ENCODE measurements around the gene SDS. TPM values are rescaled to one million over a fixed set of nuclear protein-coding genes. Genes with fewer than 3 reads are reported as not detected.

SDS gene
- total and polyA plus RNA-seq, 4 donors: 0.65 to 433 (median 77.9) TPM

- 95% methylated on average over 6 of the region's 6 CpGs for WGBS
Observed at GRCh38 chr12:113371808-113372207, 31.9 kb downstream of the SDS start.

GRCh38 chr12:113370923-113371682, 32.6 kb downstream of the SDS start:
- no peak for DNase-seq (ENCODE audit: low spot score)
- no peak overlapping the region for H3K4me3 ChIP-seq (ENCODE audit: low read depth in 1 of 3, low read length in 3 of 3)
- H3K9ac ChIP-seq (ENCODE audit: low read depth in 1 of 2, low read length in 2 of 2): no peak overlapping the region
- no peak overlapping the region for H3K27ac ChIP-seq (ENCODE audit: low read depth in 1 of 2, low read length in 2 of 2)
- no peaks in the 10 kb centered on the region for H3K4me1 ChIP-seq (ENCODE audit: control insufficient read depth in 4 of 4, insufficient read depth in 4 of 4, low read length in 3 of 4)
- TF ChIP-seq ZBTB33 (IDR thresholded peaks at IDR 0.05): no peak
- no peak for TF ChIP-seq HNF4G (IDR thresholded peaks at IDR 0.05)
- TF ChIP-seq EGR1 (IDR thresholded peaks at IDR 0.05; ENCODE audit: low read depth in 2 of 2): no peak
- TF ChIP-seq NR2F2 (IDR thresholded peaks at IDR 0.05): no peak
- no peak for TF ChIP-seq FOXA1 (IDR thresholded peaks at IDR 0.05)
- TF ChIP-seq JUND (IDR thresholded peaks at IDR 0.05): no peak
- TF ChIP-seq RAD21 (IDR thresholded peaks at IDR 0.05): no peak
- no peak for TF ChIP-seq GABPA (IDR thresholded peaks at IDR 0.05 in 1 of 2, conservative IDR thresholded peaks at IDR 0.05 in 1 of 2)
- peaks cover 0 to 9% (median 8%) of the 10 kb centered on the region in 4 donors for H3K36me3 ChIP-seq (ENCODE audit: control insufficient read depth in 4 of 4, insufficient read depth in 3 of 4, low read depth in 1 of 4, low read length in 3 of 4)
- WGBS: 91% methylated on average over 7 of the region's 7 CpGs
- no peaks in the 10 kb centered on the region for H3K9me3 ChIP-seq (ENCODE audit: control insufficient read depth in 4 of 4, low read length in 3 of 4)
- H3K27me3 ChIP-seq (ENCODE audit: control insufficient read depth in 4 of 4, insufficient read depth in 4 of 4, low read length in 3 of 4): no peaks in the 10 kb centered on the region

More at GRCh38 chr12:113371808-113372207, 31.9 kb downstream of the SDS start:
- Histone ChIP-seq H3K9me3 (ENCODE audit: control insufficient read depth in 4 of 4, low read length in 3 of 4) (no peaks in the 10 kb centered on the region), H3K4me1 (ENCODE audit: control insufficient read depth in 4 of 4, insufficient read depth in 4 of 4, low read length in 3 of 4) (no peaks in the 10 kb centered on the region), H3K9ac (ENCODE audit: low read depth in 1 of 2, low read length in 2 of 2) (no peak overlapping the region), H3K27ac (ENCODE audit: low read depth in 1 of 2, low read length in 2 of 2) (no peak overlapping the region), H3K4me3 (ENCODE audit: low read depth in 1 of 3, low read length in 3 of 3) (no peak overlapping the region), H3K36me3 (ENCODE audit: control insufficient read depth in 4 of 4, insufficient read depth in 3 of 4, low read depth in 1 of 4, low read length in 3 of 4) (peaks cover 4 to 9% (median 8%) of the 10 kb centered on the region in 4 donors), H3K27me3 (ENCODE audit: control insufficient read depth in 4 of 4, insufficient read depth in 4 of 4, low read length in 3 of 4) (no peaks in the 10 kb centered on the region)
- TF ChIP-seq JUND (IDR thresholded peaks at IDR 0.05): no peak
- no peak for TF ChIP-seq ATF3 (IDR thresholded peaks at IDR 0.05)
- TF ChIP-seq EGR1 (IDR thresholded peaks at IDR 0.05; ENCODE audit: low read depth in 2 of 2): no peak
- no peak for DNase-seq (ENCODE audit: low spot score)

- H3K27me3 ChIP-seq (ENCODE audit: control insufficient read depth in 4 of 4, insufficient read depth in 4 of 4, low read length in 3 of 4): no peaks in the 10 kb centered on the region
- no peak overlapping the region for H3K27ac ChIP-seq (ENCODE audit: low read depth in 1 of 2, low read length in 2 of 2)
- H3K4me1 ChIP-seq (ENCODE audit: control insufficient read depth in 4 of 4, insufficient read depth in 4 of 4, low read length in 3 of 4): no peaks in the 10 kb centered on the region
- H3K9me3 ChIP-seq (ENCODE audit: control insufficient read depth in 4 of 4, low read length in 3 of 4): no peaks in the 10 kb centered on the region
- no peak overlapping the region for H3K4me3 ChIP-seq (ENCODE audit: low read depth in 1 of 3, low read length in 3 of 3)
- TF ChIP-seq ZBTB33 (IDR thresholded peaks at IDR 0.05) (no peak), REST (IDR thresholded peaks at IDR 0.05) (no peak), TAF1 (conservative IDR thresholded peaks at IDR 0.05) (no peak)
- H3K36me3 ChIP-seq (ENCODE audit: control insufficient read depth in 4 of 4, insufficient read depth in 3 of 4, low read depth in 1 of 4, low read length in 3 of 4): peaks cover 0 to 7% (median 3%) of the 10 kb centered on the region in 4 donors
- no peak for DNase-seq (ENCODE audit: low spot score)
- 89% methylated on average over 6 of the region's 6 CpGs for WGBS
- no peak overlapping the region for H3K9ac ChIP-seq (ENCODE audit: low read depth in 1 of 2, low read length in 2 of 2)
Observed at GRCh38 chr12:113369391-113369985, 34.2 kb downstream of the SDS start.
